ENCODE data around the gene RPL26. TPM values are rescaled to one million over a fixed set of nuclear protein-coding genes. Genes with fewer than 3 reads are reported as not detected.

RPL26 gene
- total RNA-seq, 4 donors from 2014 or later = 2,392 to 2,913 (median 2,833) TPM

GRCh38 chr17:8338753-8339140 lies 44.2 kb downstream of the RPL26 start:
- TF ChIP-seq, protein P1, sequence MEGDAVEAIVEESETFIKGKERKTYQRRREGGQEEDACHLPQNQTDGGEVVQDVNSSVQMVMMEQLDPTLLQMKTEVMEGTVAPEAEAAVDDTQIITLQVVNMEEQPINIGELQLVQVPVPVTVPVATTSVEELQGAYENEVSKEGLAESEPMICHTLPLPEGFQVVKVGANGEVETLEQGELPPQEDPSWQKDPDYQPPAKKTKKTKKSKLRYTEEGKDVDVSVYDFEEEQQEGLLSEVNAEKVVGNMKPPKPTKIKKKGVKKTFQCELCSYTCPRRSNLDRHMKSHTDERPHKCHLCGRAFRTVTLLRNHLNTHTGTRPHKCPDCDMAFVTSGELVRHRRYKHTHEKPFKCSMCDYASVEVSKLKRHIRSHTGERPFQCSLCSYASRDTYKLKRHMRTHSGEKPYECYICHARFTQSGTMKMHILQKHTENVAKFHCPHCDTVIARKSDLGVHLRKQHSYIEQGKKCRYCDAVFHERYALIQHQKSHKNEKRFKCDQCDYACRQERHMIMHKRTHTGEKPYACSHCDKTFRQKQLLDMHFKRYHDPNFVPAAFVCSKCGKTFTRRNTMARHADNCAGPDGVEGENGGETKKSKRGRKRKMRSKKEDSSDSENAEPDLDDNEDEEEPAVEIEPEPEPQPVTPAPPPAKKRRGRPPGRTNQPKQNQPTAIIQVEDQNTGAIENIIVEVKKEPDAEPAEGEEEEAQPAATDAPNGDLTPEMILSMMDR (IDR thresholded peaks at IDR 0.05 in 4 of 5, conservative IDR thresholded peaks at IDR 0.05 in 1 of 5) = no peak
- TF ChIP-seq POLR2A (IDR thresholded peaks at IDR 0.05) = no peak
- Histone ChIP-seq H3K4me1 (no peaks in the 10 kb centered on the region), H3K9me3 (no peaks in the 10 kb centered on the region), H3K27me3 (no peaks in the 10 kb centered on the region), H3K27ac (no peak overlapping the region), H3K4me3 (no peak overlapping the region), H3K36me3 (no peaks in the 10 kb centered on the region)
- in situ Hi-C loops (cut with MboI; ENCODE audit: low sequenced_read_pairs in 4 of 4) (no loop called here), intact Hi-C loops (cut with DNase I; ENCODE audit: low total_unique reads) (no loop called here)
- no peak for ATAC-seq
- DNase-seq = no peak

GRCh38 chr17:8337802-8338752 lies 44.9 kb downstream of the RPL26 start:
- no peak for DNase-seq
- intact Hi-C loops (cut with DNase I; ENCODE audit: low total_unique reads) (no loop called here), in situ Hi-C loops (cut with MboI; ENCODE audit: low sequenced_read_pairs in 4 of 4) (no loop called here)
- no peaks in the 10 kb centered on the region for H3K4me1 ChIP-seq
- H3K36me3 ChIP-seq = no peaks in the 10 kb centered on the region
- no peak overlapping the region for H3K27ac ChIP-seq
- H3K4me3 ChIP-seq = no peak overlapping the region
- TF ChIP-seq POLR2A (IDR thresholded peaks at IDR 0.05) = no peak
- TF ChIP-seq, protein P1 (IDR thresholded peaks at IDR 0.05 in 4 of 5, conservative IDR thresholded peaks at IDR 0.05 in 1 of 5) = no peak
- ATAC-seq = no peak
- H3K9me3 ChIP-seq = no peaks in the 10 kb centered on the region
- no peaks in the 10 kb centered on the region for H3K27me3 ChIP-seq

GRCh38 chr17:8333281-8333680 lies 49.7 kb downstream of the RPL26 start:
- DNase-seq = peak in 1 of 2 donors; percentile 27
- H3K27ac ChIP-seq = peak overlapping the region in 2 of 4 donors; percentile 28 to 33
- ATAC-seq = peak in 1 of 2 donors; percentile 66
- H3K9me3 ChIP-seq = no peaks in the 10 kb centered on the region
- in situ Hi-C loops (cut with MboI; ENCODE audit: low sequenced_read_pairs in 4 of 4) = no loop called here
- H3K36me3 ChIP-seq = no peaks in the 10 kb centered on the region
- H3K4me1 ChIP-seq = no peaks in the 10 kb centered on the region
- no peak for TF ChIP-seq POLR2A (IDR thresholded peaks at IDR 0.05)
- TF ChIP-seq, protein P1 (IDR thresholded peaks at IDR 0.05 in 4 of 5, conservative IDR thresholded peaks at IDR 0.05 in 1 of 5) = no peak
- intact Hi-C loops (cut with DNase I; ENCODE audit: low total_unique reads) = no loop called here
- no peak overlapping the region for H3K4me3 ChIP-seq
- no peaks in the 10 kb centered on the region for H3K27me3 ChIP-seq

GRCh38 chr17:8332688-8333087 lies 50.3 kb downstream of the RPL26 start:
- Histone ChIP-seq H3K4me1 (no peaks in the 10 kb centered on the region), H3K9me3 (no peaks in the 10 kb centered on the region), H3K27me3 (peaks cover 0 to 4% (median 0%) of the 10 kb centered on the region in 3 donors), H3K36me3 (no peaks in the 10 kb centered on the region), H3K27ac (peak overlapping the region in 2 of 4 donors; percentile 23 to 33), H3K4me3 (no peak overlapping the region)
- DNase-seq = peak in 1 of 2 donors; percentile 52
- TF ChIP-seq, protein P1 (IDR thresholded peaks at IDR 0.05 in 4 of 5, conservative IDR thresholded peaks at IDR 0.05 in 1 of 5) = no peak
- no peak for TF ChIP-seq POLR2A (IDR thresholded peaks at IDR 0.05)
- intact Hi-C loops (cut with DNase I; ENCODE audit: low total_unique reads) = no loop called here
- peak; percentile 76 to 82 for ATAC-seq
- in situ Hi-C loops (cut with MboI; ENCODE audit: low sequenced_read_pairs in 4 of 4) = no loop called here

All from gastrocnemius medialis (tissue), 4 donors.